ENCODE results near the gene NFE2L1. TPM values are rescaled to one million over a fixed set of nuclear protein-coding genes. Genes with fewer than 3 reads are reported as not detected.
A peak's percentile ranks its signal among the peaks of the same experiment; 100 is the strongest.

The NFE2L1 gene
- total RNA-seq, 2 donors from 2014 or later = 87.8 to 244 TPM

DNA sequence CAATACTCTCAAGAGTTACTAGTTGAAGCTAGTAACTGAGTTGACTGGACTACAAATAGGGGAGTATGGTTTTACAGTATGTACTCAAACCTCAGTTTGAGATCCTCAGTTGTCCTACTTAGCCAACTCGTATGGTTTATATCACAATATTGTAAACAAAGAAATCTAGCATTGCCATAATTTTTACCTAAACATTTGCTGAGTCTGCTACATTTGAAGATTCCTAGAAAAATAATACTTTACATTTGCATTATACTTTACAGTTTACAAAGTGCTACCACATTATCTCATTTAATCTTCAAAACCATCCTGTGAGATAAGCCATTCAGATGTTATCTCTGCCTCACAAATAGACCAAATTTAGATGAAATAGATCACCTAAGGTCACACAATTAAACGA, 36.8 kb downstream of the NFE2L1 start:
- WGBS = 36% methylated on average over 2 of the region's 2 CpGs
- intact Hi-C loops (cut with DNase I) = no loop called here
- no peak overlapping the region for H3K27ac ChIP-seq

GRCh38 chr17:48093341-48094045, 45.3 kb downstream of the NFE2L1 start:
- no peaks in the 10 kb centered on the region for H3K36me3 ChIP-seq
- no peak overlapping the region for H3K4me3 ChIP-seq
- intact Hi-C loops (cut with DNase I) = no loop called here
- H3K4me1 ChIP-seq (replicated peaks) = no peaks in the 10 kb centered on the region
- no peaks in the 10 kb centered on the region for H3K9me3 ChIP-seq
- TF ChIP-seq POLR2AphosphoS5 (IDR thresholded peaks at IDR 0.05) = peak; percentile 50
- no peak for TF ChIP-seq POLR2A (IDR thresholded peaks at IDR 0.05)
- TF ChIP-seq CTCF (IDR thresholded peaks at IDR 0.05) = no peak
- no peak for DNase-seq (ENCODE audit: low spot score)
- H3K27ac ChIP-seq = peak overlapping the region; percentile 42 to 53
- WGBS = 73% methylated on average over 11 of the region's 11 CpGs
- H3K27me3 ChIP-seq (replicated peaks; ENCODE audit: insufficient read depth) = no peaks in the 10 kb centered on the region

More for the DNA sequence above, 36.8 kb downstream of the NFE2L1 start:
- Histone ChIP-seq H3K27me3 (replicated peaks; ENCODE audit: insufficient read depth) (no peaks in the 10 kb centered on the region), H3K36me3 (no peaks in the 10 kb centered on the region), H3K4me3 (no peak overlapping the region), H3K4me1 (replicated peaks) (no peaks in the 10 kb centered on the region), H3K9me3 (no peaks in the 10 kb centered on the region)
- no peak for TF ChIP-seq POLR2AphosphoS5 (IDR thresholded peaks at IDR 0.05)
- DNase-seq (ENCODE audit: low spot score) = no peak

DNA sequence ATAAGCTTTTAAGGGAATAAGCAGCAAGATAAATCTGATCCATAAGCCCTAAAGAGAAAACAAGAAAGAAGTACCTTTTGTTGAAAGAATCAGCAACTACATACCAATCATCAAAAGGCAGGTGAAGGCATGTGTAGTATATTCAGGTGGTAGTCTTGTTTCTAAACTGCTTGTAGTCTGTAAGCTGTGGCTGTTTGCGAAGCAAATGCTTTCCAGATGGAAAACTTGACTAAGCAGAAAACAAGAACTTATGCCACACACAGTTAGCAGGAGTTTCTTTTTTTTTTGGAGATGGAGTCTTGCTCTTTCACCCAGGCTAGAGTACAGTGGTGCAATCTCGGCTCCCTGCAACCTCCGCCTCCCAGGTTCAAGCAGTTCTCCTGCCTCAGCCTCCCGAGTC, 47.5 kb downstream of the NFE2L1 start:
- 81% methylated on average over 4 of the region's 4 CpGs for WGBS
- H3K27me3 ChIP-seq (replicated peaks; ENCODE audit: insufficient read depth) = no peaks in the 10 kb centered on the region
- no peak overlapping the region for H3K4me3 ChIP-seq
- H3K36me3 ChIP-seq = no peaks in the 10 kb centered on the region
- no peak for TF ChIP-seq POLR2AphosphoS5 (IDR thresholded peaks at IDR 0.05)
- TF ChIP-seq POLR2A (IDR thresholded peaks at IDR 0.05) = no peak
- no peak for TF ChIP-seq CTCF (IDR thresholded peaks at IDR 0.05)
- no peak overlapping the region for H3K27ac ChIP-seq
- H3K9me3 ChIP-seq = no peaks in the 10 kb centered on the region
- intact Hi-C loops (cut with DNase I) = no loop called here
- no peak for DNase-seq (ENCODE audit: low spot score)
- H3K4me1 ChIP-seq (replicated peaks) = no peaks in the 10 kb centered on the region

GRCh38 chr17:48100160-48100559, 52.0 kb downstream of the NFE2L1 start:
- Histone ChIP-seq H3K9me3 (no peaks in the 10 kb centered on the region), H3K27me3 (replicated peaks; ENCODE audit: insufficient read depth) (no peaks in the 10 kb centered on the region), H3K27ac (peak overlapping the region; percentile 89 to 91), H3K4me1 (replicated peaks) (no peaks in the 10 kb centered on the region), H3K4me3 (peak overlapping the region; percentile 87 to 94), H3K36me3 (no peaks in the 10 kb centered on the region)
- WGBS = 20% methylated on average over 10 of the region's 10 CpGs
- no peak for TF ChIP-seq CTCF (IDR thresholded peaks at IDR 0.05)
- TF ChIP-seq POLR2AphosphoS5 (IDR thresholded peaks at IDR 0.05) = no peak
- TF ChIP-seq POLR2A (IDR thresholded peaks at IDR 0.05) = no peak
- intact Hi-C loops (cut with DNase I) = no loop called here
- DNase-seq (ENCODE audit: low spot score) = no peak

DNA sequence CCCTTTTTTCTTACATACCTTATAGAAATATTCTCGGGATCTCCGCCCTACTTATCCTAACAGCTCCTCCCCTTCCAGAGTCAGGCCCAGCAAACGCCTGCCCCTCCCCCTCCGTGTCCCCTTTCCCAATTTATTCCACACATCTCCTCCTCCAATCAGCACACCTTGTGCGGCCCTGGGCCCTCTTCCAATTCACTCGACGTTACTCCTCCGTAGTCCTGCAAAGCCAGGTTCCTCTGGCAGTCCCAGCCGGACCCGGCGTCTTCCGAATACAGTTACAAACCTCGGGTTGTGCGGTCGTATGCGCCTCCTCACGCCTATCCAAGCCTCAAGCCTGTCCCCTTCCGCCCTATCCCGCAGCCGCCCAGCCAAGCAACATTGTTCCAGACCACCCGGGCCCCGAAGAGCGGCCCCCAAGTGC, 52.4 kb downstream of the NFE2L1 start:
- Histone ChIP-seq H3K4me1 (replicated peaks) (no peaks in the 10 kb centered on the region), H3K27ac (peak overlapping the region; percentile 89 to 91), H3K9me3 (no peaks in the 10 kb centered on the region), H3K36me3 (no peaks in the 10 kb centered on the region), H3K4me3 (peak overlapping the region; percentile 87 to 94), H3K27me3 (replicated peaks; ENCODE audit: insufficient read depth) (no peaks in the 10 kb centered on the region)
- peak; percentile 57 for DNase-seq (ENCODE audit: low spot score)
- TF ChIP-seq POLR2A (IDR thresholded peaks at IDR 0.05) (no peak), CTCF (IDR thresholded peaks at IDR 0.05) (no peak), POLR2AphosphoS5 (IDR thresholded peaks at IDR 0.05) (no peak)
- WGBS = 2% methylated on average over 23 of the region's 23 CpGs
- intact Hi-C loops (cut with DNase I) = no loop called here

Data from prostate gland (tissue), 2 donors.